Measurements from ENCODE around the gene SPEM2. TPM values are rescaled to one million over a fixed set of nuclear protein-coding genes. Genes with fewer than 3 reads are reported as not detected.

SPEM2 gene
- total RNA-seq, result not detected in 2 replicates

DNA sequence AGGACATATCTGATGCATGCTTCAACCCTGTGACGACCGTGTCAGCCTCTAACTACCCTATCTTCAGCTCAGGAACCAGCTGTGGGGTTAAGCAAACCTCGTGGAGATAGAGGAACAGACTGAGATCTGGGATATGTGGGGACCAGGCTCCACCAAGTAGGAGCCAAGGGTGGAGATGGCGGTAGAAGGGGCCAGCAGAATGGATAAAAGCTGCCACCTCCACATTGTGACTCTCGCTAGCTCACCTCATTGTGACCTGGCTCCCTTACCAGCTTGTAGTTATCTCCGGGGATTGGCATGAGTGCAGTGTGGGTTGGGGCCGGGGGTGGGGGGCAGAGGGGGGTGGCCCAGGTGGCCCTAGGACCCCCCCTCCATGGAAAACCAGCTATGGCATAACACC, at the start of gene SPEM2:
Gene SPEM2, plus strand, starts transcription at position 301 of the 400 bp plus-strand sequence. Its CDS starts 73 bp downstream, at position 374.

DNA sequence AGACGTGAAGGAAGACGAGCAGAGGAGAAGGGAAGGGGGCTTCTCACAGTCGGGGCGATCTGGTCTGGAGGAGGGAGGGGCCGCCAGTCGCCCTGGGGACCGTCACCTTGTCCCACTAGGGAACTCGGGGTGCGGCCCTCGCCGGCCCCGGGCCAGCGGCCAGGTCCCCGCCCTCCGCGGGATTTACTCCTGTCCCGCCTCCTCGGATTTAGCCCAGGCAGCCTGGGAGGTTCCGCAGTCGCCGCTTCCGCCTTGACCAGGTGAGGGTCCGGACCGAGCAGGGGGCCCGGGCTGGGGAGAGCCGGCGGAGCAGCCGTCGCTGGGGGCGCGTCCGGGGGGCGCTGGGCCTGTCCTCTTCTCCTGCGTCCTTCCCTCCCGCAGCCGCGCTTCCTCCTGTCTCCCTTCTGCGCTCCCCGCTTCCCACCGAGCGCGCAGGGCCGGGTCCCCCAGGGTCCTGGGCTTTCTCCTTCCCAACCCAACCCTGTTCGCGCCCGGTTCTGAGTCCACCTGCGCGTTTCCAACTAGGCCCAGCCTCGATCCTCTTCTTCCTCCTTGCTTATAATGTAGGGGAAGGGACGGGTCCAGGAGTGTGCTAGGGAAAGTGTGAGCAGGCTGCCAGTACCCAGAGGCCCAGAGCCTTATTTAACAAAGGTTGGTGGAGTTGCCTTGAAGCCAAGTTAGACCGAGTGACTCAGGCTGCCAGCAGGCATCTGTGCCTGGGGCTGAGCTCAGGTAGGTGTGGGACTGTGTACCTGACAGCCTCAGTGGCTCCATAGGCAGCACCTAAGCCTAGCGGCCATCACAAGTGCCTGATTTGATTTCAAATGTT, 44.3 kb upstream of the SPEM2 start, which contains the start of gene TNK1:
Gene TNK1, plus strand, starts transcription at position 235 of the 829 bp plus-strand sequence. CDS start 1,838 bp downstream, outside the sequence.

DNA sequence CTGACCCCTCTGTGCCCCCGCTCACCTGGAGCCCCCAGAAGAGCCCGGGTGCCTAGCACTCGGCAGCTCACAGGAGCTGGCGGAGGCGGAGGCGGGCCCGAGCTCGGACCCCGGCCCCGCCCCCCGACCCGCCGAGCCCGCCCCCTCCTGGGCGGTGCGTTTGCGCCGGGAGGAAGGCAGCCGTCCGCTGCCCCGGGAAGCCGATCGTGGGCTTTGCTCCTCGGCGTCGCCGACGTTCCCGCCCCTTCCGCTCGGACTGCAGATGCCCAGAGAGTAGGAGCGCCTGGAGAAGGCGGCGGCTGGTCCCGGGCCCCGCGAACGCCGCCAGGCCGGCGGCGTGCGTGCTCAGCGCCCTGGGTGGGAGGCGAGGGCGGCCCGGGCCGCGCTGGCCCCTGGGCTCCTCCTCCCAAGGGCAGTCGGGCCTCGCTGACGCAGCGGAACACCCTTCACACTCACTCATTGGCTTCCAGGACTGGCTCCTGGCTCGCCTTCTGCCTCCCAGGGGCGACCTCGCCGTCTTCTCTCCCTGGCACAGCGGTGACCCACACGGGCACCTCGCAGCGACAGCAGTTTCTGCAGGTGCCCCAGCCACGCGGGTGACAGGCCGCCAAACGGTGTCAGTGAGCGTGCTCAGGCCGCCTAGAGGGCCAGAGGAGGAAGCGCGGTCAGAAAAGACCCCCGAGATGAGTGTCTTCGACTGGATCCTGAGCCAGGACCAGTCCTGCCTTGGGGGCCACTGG, 30.8 kb upstream of the SPEM2 start, which contains the start of gene PLSCR3:
Gene PLSCR3, minus strand, starts transcription at position 74 of the 740 bp plus-strand sequence. CDS start 415 bp downstream, outside the sequence.

DNA sequence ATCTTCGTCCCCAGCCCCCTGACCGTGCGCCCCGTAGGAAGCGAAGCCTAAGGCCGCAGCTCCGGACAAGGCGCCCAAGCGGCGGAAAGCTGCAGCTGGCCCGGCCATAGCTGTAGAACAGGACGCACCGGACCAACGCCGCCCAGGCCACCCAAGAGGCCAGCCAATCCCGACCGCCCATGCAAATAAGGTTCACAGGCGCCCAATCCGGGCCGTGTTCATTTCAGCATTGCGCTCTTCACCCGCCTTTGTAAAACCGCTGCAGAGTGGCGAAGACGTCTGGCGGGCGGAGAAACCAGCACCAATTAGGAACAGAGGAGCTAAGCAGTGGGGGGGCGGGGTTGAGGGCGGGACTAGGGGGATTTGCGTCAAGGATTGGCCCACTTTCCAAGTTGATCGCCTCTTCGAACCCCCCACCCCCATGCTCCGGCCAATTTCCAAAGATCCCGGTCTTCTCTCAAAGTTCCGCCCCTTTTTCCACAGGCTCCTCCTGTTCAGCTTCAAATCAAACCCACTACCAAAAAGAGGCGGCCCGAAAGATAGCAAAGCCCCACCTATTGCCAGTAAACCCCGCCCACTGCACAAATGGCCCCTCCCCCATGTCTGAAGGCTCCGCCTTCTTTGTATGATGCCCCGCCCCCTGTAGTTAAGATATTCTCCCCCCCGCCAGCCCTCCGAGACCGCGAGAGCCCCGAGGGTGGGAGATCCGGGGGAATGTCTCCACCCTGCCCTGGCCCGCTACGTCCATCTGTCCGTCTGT, 21.3 kb upstream of the SPEM2 start, which contains the start of gene TMEM256:
Gene TMEM256, minus strand, starts transcription at position 121 of the 760 bp plus-strand sequence. Its CDS starts 13 bp downstream, at position 108.

DNA sequence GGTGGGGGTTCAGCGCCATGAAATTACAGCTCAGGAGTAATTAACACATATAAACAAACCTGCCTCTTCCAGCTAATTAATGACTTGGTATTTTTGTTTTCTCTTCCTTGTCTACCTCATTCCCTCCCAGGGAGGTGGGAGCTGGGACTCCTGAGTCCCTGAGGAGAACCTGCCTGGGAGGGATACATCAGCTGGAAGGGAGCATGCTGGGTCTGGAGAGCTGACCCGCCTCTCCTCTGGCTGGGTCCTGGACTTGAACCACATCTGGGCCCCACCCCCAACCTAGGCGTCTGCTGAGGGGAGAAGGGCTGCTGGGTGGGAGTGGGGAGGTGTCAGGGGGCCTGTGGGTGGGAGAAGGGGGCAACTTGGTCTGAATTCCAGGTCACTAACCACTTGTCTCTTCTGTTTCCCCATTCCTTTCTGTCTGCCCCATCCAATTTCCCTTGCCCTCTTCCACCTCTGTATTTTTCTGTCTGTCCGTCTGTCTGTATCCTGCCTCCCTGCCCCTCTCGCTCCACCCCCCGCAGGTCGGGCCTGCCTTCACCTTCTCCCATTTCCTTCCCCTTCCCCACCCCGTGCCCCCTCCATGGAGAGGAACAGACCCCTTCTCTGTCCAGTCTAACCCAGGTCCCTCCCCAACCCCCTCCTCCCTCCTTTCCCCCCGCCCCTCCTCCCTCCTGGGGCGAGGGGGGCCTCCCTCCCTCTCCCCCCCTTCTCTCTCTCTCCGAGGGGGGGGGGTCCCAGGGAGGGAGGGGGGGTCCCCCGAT, 17.7 kb upstream of the SPEM2 start, which contains the start of gene NLGN2:
Gene NLGN2, plus strand, starts transcription at position 361 of the 767 bp plus-strand sequence. CDS start 411 bp downstream, outside the sequence.

DNA sequence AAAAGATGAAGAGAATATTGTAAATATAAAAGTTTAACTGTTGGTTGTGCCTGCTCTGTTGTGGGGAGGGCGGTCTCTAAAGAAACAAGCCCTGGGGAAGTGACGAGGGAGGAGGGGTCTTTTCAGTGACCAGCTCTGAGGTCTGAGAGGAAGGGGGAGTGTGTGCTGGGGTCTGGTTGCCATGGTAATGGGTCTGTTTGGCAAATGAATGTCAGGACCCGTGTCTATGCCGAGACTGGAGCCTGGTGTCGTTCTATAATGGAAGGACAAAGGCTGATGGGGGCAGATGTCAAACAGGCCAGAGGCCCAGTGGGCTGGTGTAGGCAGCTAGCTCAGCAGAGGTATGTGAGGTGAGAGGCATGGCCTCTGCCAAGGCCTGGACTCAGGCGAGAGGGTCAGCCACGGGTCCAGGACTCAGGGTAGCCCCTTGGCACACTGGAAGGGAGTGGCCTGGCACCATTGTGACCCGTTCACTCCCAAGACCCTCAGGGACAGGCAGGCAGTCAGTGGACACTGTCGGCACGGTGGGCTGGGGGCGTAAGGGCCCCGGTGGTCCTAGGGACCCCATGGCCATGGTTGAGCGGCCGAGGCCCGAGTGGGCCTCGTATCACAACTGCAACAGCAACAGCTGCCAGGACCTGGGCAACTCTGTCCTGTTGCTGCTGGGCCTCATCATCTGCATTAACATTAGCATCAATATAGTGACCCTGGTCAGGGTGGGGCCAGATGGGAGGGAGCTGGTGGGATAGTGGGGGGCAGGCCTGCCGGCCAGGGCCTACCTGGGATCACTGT, 5.4 kb upstream of the SPEM2 start, which contains the start of gene SPEM1:
Gene SPEM1, plus strand, starts transcription at position 506 of the 792 bp plus-strand sequence. Its CDS starts 61 bp downstream, at position 567.

DNA sequence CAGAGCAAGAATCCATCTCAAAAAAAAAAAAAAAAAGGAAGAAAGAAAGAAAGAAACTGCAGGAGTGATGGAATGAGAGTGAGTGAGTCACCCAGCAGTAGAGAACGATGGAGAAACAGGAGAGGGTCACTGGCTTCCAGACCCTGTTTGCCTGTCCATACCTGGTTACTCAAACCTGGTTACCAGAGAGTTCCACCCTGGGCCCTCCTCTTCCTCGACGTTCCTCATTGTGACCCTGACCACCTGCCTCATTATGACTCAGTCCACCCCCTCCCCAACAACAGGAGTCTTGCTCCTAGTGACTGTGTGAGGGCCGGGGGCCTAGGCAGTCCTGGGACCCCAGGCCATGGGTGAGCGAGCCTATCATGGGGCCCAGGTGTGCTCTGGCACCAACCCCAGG, 3.1 kb downstream of the SPEM2 start, which contains the start of gene SPEM3:
Gene SPEM3, plus strand, starts transcription at position 301 of the 400 bp plus-strand sequence. Its CDS starts 46 bp downstream, at position 347.

DNA sequence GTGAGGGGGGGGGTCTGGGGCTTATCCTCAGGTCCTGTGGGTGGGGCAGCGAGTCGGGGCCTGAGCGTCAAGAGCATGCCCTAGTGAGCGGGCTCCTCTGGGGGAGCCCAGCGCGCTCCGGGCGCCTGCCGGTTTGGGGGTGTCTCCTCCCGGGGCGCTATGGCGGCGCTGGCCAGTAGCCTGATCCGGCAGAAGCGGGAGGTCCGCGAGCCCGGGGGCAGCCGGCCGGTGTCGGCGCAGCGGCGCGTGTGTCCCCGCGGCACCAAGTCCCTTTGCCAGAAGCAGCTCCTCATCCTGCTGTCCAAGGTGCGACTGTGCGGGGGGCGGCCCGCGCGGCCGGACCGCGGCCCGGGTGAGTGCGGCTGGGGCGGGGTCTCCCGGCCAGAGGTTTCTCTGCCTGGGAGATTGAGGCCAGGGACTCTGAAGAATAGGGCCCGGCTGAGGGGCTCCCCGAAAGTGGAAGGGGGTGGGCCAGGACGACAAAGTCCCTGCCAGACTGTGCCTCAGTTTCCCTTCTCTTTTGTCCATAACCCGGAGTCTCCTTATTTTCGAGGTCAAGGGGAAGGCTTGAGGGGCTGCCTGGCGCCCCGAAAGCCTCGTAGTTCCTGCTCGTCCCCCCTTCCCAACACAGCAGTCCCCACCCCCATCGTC, 14.2 kb downstream of the SPEM2 start, which contains the start of gene FGF11:
Gene FGF11, plus strand, starts transcription at position 51 of the 651 bp plus-strand sequence. Its CDS starts 109 bp downstream, at position 160.

DNA sequence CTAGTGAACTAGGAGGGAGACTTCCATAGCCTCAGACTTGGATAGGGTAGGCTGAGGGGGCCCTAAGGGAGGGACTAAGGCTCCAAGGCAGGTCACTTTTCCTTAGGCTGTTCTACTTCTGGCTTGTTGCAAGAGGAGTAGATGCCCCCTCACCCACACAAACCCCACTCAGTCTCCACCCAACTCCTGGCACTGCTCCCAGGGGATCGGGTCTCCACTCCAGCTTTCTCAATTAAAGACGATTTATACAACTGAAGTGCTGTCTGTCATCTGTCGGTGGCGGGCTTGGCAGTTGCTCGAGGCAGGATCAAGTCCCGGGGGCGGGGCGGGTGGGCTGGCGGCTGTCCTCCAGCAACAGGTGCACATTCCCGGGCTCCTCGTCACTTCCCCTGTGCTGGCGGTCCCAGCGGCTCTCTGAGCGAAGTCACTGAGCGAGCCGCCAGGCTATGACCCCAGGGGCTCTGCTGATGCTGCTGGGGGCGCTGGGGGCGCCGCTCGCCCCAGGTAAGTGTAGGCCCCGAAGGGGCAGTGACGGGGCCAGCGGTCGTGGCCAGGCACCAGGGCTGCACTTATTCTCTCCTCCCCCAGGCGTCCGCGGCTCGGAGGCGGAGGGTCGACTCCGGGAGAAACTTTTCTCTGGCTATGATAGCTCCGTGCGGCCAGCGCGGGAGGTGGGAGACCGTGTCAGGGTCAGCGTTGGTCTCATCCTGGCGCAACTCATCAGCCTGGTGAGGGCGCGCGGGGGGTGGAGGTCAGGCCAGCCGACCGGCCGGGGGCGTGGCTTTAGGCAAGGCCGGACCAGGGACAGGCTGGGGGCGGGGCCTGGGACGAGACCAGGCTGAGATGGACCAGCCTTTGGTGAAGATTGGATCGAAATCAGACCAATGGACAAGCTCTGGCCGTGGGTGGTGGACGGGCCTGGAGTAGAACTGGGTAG, 19.5 kb downstream of the SPEM2 start, which contains the start of gene CHRNB1:
Gene CHRNB1, plus strand, starts transcription at position 380 of the 937 bp plus-strand sequence. Its CDS starts 67 bp downstream, at position 447.

Other genes with a start within 250 kb of the SPEM2 start
- 0.36 and 0.49 TPM in 2 replicates for gene ASGR1, start 246.2 kb upstream of the SPEM2 start, total RNA-seq
- gene DLG4, start 205.8 kb upstream of the SPEM2 start, total RNA-seq, result 17.4 and 18.9 TPM in 2 replicates
- gene ACADVL, start 205.7 kb upstream of the SPEM2 start, total RNA-seq, result 164 and 197 TPM in 2 replicates
- gene DVL2, start 191.1 kb upstream of the SPEM2 start, total RNA-seq, result 112 and 113 TPM in 2 replicates
- 55.7 and 66.2 TPM in 2 replicates for gene PHF23, start 186.2 kb upstream of the SPEM2 start, total RNA-seq
- 173 and 278 TPM in 2 replicates for gene GABARAP, start 183.2 kb upstream of the SPEM2 start, total RNA-seq
- gene CTDNEP1, start 173.9 kb upstream of the SPEM2 start, total RNA-seq, result 36.0 and 41.2 TPM in 2 replicates
- gene ELP5, start 173.4 kb upstream of the SPEM2 start, total RNA-seq, result 34.9 and 40.7 TPM in 2 replicates
- gene CLDN7, start 163.1 kb upstream of the SPEM2 start, total RNA-seq, result 0.24 and 1.8 TPM in 2 replicates
- under 0.01 and 0.12 TPM in 2 replicates for gene SLC2A4, start 143.9 kb upstream of the SPEM2 start, total RNA-seq
- gene YBX2, start 131.0 kb upstream of the SPEM2 start, total RNA-seq, result not detected in 2 replicates
- 428 and 632 TPM in 2 replicates for gene EIF5A, start 118.0 kb upstream of the SPEM2 start, total RNA-seq
- gene GPS2, start 110.3 kb upstream of the SPEM2 start, total RNA-seq, result 52.0 and 53.2 TPM in 2 replicates
- 16.2 TPM in 2 replicates for gene NEURL4, start 96.3 kb upstream of the SPEM2 start, total RNA-seq
- gene ACAP1, start 89.1 kb upstream of the SPEM2 start, total RNA-seq, result 0.97 TPM in 1 of 2 replicates, not detected in the other
- gene KCTD11, start 73.5 kb upstream of the SPEM2 start, total RNA-seq, result 12.2 and 15.8 TPM in 2 replicates
- not detected in 2 replicates for gene TMEM95, start 70.5 kb upstream of the SPEM2 start, total RNA-seq
- gene TNK1, start 44.5 kb upstream of the SPEM2 start, total RNA-seq, result 1.7 and 2.4 TPM in 2 replicates
- 26.6 and 29.9 TPM in 2 replicates for gene PLSCR3, start 31.1 kb upstream of the SPEM2 start, total RNA-seq
- 39.9 and 61.1 TPM in 2 replicates for gene TMEM256, start 21.5 kb upstream of the SPEM2 start, total RNA-seq
- gene NLGN2, start 17.8 kb upstream of the SPEM2 start, total RNA-seq, result 16.9 TPM in 2 replicates
- gene SPEM1, start 5.3 kb upstream of the SPEM2 start, total RNA-seq, result not detected in 2 replicates
- gene SPEM3, start 3.2 kb downstream of the SPEM2 start, total RNA-seq, result not detected in 2 replicates
- gene TMEM102, start 9.8 kb downstream of the SPEM2 start, total RNA-seq, result 2.3 and 4.5 TPM in 2 replicates
- 0.97 and 1.8 TPM in 2 replicates for gene FGF11, start 13.9 kb downstream of the SPEM2 start, total RNA-seq
- gene CHRNB1, start 19.4 kb downstream of the SPEM2 start, total RNA-seq, result 6.2 and 7.5 TPM in 2 replicates
- gene ZBTB4, start 54.0 kb downstream of the SPEM2 start, total RNA-seq, result 54.8 TPM in 2 replicates
- not detected in 2 replicates for gene SLC35G6, start 55.8 kb downstream of the SPEM2 start, total RNA-seq
- gene POLR2A, start 58.8 kb downstream of the SPEM2 start, total RNA-seq, result 98.0 and 120 TPM in 2 replicates
- 12.2 and 20.2 TPM in 2 replicates for gene TNFSF12, start 123.4 kb downstream of the SPEM2 start, total RNA-seq
- 1.2 and 1.5 TPM in 2 replicates for gene TNFSF13, start 133.1 kb downstream of the SPEM2 start, total RNA-seq
- gene SENP3, start 136.3 kb downstream of the SPEM2 start, total RNA-seq, result 66.4 and 68.7 TPM in 2 replicates
- gene CD68, start 154.0 kb downstream of the SPEM2 start, total RNA-seq, result 25.3 and 43.4 TPM in 2 replicates
- gene MPDU1, start 158.2 kb downstream of the SPEM2 start, total RNA-seq, result 63.1 and 88.3 TPM in 2 replicates
- 0.12 and 0.49 TPM in 2 replicates for gene SOX15, start 164.5 kb downstream of the SPEM2 start, total RNA-seq
- 49.2 and 51.1 TPM in 2 replicates for gene FXR2, start 189.3 kb downstream of the SPEM2 start, total RNA-seq
- 29.0 and 39.6 TPM in 2 replicates for gene SAT2, start 202.2 kb downstream of the SPEM2 start, total RNA-seq
- 0.36 TPM in 1 of 2 replicates, not detected in the other for gene SHBG, start 204.5 kb downstream of the SPEM2 start, total RNA-seq
- not detected in 2 replicates for gene ATP1B2, start 225.3 kb downstream of the SPEM2 start, total RNA-seq

All from hair follicle dermal papilla cell (primary cell).